Measurements from ENCODE around the gene LRPAP1. TPM values are rescaled to one million over a fixed set of nuclear protein-coding genes. Genes with fewer than 3 reads are reported as not detected.
A peak's percentile ranks its signal among the peaks of the same experiment; 100 is the strongest.

Gene LRPAP1
- total and polyA plus RNA-seq, 10 of the 15 experiments (the other 5 are each of a cell fraction or from before 2014, with no cell fraction given) = 1.0 to 100 (median 51.1) TPM

DNA sequence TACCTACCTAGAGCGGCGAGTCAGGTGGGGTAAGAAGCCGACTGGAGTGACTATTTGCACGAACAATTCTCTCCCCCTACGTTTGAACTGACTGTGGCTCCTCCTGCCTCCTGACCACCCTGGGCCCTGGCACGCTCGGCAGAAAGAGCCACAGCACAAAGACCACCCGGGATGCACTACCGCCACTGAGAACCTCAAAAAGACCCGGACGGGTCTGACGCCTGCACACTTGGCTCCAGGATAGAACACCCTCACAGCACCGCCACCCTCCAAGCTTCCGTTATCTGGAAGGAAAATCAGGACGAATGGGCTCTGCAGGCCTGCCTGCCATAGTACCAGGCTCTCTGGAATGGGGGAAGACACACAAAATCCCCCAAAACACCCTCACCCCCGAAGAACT is 2.2 kb downstream of the LRPAP1 start (continued):
- TF ChIP-seq SIN3A (IDR thresholded peaks at IDR 0.05; ENCODE audit: low read depth, low read length) (no peak), TAF1 (IDR thresholded peaks at IDR 0.05; ENCODE audit: borderline replicate concordance, low read depth, low read length) (no peak)
- TF ChIP-seq, protein P1, sequence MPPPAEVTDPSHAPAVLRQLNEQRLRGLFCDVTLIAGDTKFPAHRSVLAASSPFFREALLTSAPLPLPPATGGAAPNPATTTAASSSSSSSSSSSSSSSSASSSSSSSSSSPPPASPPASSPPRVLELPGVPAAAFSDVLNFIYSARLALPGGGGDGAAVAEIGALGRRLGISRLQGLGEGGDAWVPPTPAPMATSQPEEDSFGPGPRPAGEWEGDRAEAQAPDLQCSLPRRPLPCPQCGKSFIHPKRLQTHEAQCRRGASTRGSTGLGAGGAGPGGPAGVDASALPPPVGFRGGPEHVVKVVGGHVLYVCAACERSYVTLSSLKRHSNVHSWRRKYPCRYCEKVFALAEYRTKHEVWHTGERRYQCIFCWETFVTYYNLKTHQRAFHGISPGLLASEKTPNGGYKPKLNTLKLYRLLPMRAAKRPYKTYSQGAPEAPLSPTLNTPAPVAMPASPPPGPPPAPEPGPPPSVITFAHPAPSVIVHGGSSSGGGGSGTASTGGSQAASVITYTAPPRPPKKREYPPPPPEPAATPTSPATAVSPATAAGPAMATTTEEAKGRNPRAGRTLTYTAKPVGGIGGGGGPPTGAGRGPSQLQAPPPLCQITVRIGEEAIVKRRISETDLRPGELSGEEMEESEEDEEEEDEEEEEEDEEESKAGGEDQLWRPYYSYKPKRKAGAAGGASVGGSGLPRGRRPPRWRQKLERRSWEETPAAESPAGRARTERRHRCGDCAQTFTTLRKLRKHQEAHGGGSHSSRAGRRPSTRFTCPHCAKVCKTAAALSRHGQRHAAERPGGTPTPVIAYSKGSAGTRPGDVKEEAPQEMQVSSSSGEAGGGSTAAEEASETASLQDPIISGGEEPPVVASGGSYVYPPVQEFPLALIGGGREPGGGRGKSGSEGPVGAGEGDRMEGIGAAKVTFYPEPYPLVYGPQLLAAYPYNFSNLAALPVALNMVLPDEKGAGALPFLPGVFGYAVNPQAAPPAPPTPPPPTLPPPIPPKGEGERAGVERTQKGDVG (CRISPR knock-in tag; IDR thresholded peaks at IDR 0.05) = no peak

DNA sequence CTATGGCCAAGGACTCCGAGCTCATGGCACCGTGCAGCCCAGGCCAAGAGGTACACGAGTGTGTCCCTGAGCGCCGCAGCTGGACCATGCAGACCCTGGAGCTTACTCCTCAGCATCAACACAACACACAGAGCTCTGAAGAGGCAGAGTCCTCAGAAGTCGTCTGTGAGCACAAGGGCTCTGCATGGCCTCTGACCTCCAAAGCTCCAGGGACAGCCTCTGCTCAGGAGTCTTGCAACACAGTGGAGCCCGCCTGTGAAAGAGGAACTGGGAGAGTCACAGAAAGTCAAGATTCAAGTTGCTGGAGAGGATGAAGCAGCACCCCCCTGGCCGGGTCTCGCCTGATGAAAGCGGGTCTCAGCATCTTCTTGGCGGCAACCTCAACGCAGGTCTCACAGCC is 2.9 kb downstream of the LRPAP1 start:
- DNase-seq (ENCODE audit: low read depth, low spot score) (no peak), FAIRE-seq (no peak), ATAC-seq (peak; percentile 60)
- Histone ChIP-seq H3K4me3 (no peak overlapping the region), H3K36me3 (ENCODE audit: control insufficient read depth in 2 of 2, insufficient read depth in 2 of 2, low read length in 1 of 2) (peaks cover 3% of the 10 kb centered on the region in 2 experiments; a peak in 2 of 4 replicates), H3K4me1 (ENCODE audit: control insufficient read depth, insufficient read depth, low read length) (peaks cover 13% of the 10 kb centered on the region), H3K27me3 (replicated peaks in 1 of 2; ENCODE audit: control insufficient read depth in 2 of 2, insufficient read depth in 2 of 2, low read length in 1 of 2) (no peaks in the 10 kb centered on the region), H3K9ac (ENCODE audit: control insufficient read depth, insufficient read depth, low read length) (no peak overlapping the region), H3K9me3 (replicated peaks; ENCODE audit: control insufficient read depth, insufficient read depth, low read length) (no peaks in the 10 kb centered on the region), H4K20me1 (ENCODE audit: control insufficient read depth, insufficient read depth) (peaks cover 4% of the 10 kb centered on the region; the same call in 1 of the 2 replicates), H3K79me2 (ENCODE audit: control insufficient read depth, insufficient read depth, low read length) (peaks cover 18% of the 10 kb centered on the region), H3K4me2 (ENCODE audit: control insufficient read depth, insufficient read depth) (no peak overlapping the region; the same call in 1 of the 2 replicates), H3K27ac (ENCODE audit: control insufficient read depth, insufficient read depth) (no peak overlapping the region), H2AFZ (ENCODE audit: control insufficient read depth, low read depth, low read length) (no peak overlapping the region)
- no TSS peak for BruUV-seq (replicated peaks)
- RAD21 ChIA-PET (ENCODE audit: unreplicated experiment) = no interaction called here
- in situ Hi-C loops (cut with MboI) (no loop called here), intact Hi-C loops (cut with micrococcal nuclease; ENCODE audit: unreplicated experiment) (no loop called here)
- CTCF ChIA-PET = no interaction called here
- 66% methylated on average over 12 of the region's 12 CpGs for WGBS (ENCODE audit: insufficient coverage, insufficient replicate concordance, low lambda C conversion rate, missing lambda C conversion rate)
- POLR2A ChIA-PET = no interaction called here
- SMC1A ChIA-PET (ENCODE audit: uncharacterized antibody, unreplicated experiment) = interaction anchor here (0.8 kb wide), 1 partner anchor 85 kb away, joined by 3 read pairs; no protein-coding TSS in a partner anchor
- no peak for TF ChIP-seq HDAC6 (IDR thresholded peaks at IDR 0.05; ENCODE audit: unreplicated experiment)
- TF ChIP-seq SIN3A (IDR thresholded peaks at IDR 0.05; ENCODE audit: low read depth, low read length) = no peak
- TF ChIP-seq IRF4 (IDR thresholded peaks at IDR 0.05; ENCODE audit: low read depth, low read length) = peak; percentile 73
- TF ChIP-seq, protein P2, sequence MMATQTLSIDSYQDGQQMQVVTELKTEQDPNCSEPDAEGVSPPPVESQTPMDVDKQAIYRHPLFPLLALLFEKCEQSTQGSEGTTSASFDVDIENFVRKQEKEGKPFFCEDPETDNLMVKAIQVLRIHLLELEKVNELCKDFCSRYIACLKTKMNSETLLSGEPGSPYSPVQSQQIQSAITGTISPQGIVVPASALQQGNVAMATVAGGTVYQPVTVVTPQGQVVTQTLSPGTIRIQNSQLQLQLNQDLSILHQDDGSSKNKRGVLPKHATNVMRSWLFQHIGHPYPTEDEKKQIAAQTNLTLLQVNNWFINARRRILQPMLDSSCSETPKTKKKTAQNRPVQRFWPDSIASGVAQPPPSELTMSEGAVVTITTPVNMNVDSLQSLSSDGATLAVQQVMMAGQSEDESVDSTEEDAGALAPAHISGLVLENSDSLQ (IDR thresholded peaks at IDR 0.05) = no peak
- TF ChIP-seq CBX3 (IDR thresholded peaks at IDR 0.05; ENCODE audit: borderline replicate concordance, low read depth) = no peak
- no peak for TF ChIP-seq CHD1 (IDR thresholded peaks at IDR 0.05; ENCODE audit: low read depth, low read length)
- no peak for TF ChIP-seq ZNF24 (IDR thresholded peaks at IDR 0.05)
- TF ChIP-seq, protein P3, sequence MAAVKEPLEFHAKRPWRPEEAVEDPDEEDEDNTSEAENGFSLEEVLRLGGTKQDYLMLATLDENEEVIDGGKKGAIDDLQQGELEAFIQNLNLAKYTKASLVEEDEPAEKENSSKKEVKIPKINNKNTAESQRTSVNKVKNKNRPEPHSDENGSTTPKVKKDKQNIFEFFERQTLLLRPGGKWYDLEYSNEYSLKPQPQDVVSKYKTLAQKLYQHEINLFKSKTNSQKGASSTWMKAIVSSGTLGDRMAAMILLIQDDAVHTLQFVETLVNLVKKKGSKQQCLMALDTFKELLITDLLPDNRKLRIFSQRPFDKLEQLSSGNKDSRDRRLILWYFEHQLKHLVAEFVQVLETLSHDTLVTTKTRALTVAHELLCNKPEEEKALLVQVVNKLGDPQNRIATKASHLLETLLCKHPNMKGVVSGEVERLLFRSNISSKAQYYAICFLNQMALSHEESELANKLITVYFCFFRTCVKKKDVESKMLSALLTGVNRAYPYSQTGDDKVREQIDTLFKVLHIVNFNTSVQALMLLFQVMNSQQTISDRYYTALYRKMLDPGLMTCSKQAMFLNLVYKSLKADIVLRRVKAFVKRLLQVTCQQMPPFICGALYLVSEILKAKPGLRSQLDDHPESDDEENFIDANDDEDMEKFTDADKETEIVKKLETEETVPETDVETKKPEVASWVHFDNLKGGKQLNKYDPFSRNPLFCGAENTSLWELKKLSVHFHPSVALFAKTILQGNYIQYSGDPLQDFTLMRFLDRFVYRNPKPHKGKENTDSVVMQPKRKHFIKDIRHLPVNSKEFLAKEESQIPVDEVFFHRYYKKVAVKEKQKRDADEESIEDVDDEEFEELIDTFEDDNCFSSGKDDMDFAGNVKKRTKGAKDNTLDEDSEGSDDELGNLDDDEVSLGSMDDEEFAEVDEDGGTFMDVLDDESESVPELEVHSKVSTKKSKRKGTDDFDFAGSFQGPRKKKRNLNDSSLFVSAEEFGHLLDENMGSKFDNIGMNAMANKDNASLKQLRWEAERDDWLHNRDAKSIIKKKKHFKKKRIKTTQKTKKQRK (IDR thresholded peaks at IDR 0.05; ENCODE audit: low read depth, low read length) = no peak
- peak; percentile 63 for TF ChIP-seq NR2C1 (IDR thresholded peaks at IDR 0.05)
- TF ChIP-seq NR2F1 (conservative IDR thresholded peaks at IDR 0.05) = peak; percentile 95
- TF ChIP-seq KLF5 (IDR thresholded peaks at IDR 0.05; ENCODE audit: partially characterized antibody) = no peak
- no peak for TF ChIP-seq RB1 (IDR thresholded peaks at IDR 0.05; ENCODE audit: borderline replicate concordance)
- 0 out of 2 replicates have a peak, but pooled peaks have one; percentile 21 for TF ChIP-seq DPF2 (IDR thresholded peaks at IDR 0.05)
- TF ChIP-seq MYC (IDR thresholded peaks at IDR 0.05; ENCODE audit: insufficient read depth, insufficient read length, insufficient replicate concordance, low read length, severe bottlenecking) = no peak

All from GM12878 (cell line).